ENCODE results near the gene KLHL17. TPM values are rescaled to one million over a fixed set of nuclear protein-coding genes. Genes with fewer than 3 reads are reported as not detected.
A peak's percentile ranks its signal among the peaks of the same experiment; 100 is the strongest.

The KLHL17 gene
- total RNA-seq, result 10 to 100 TPM; 12.0 to 21.5 (median 18.7) TPM
- 10 to 100 TPM; 14.1 to 31.6 (median 26.0) TPM for polyA plus RNA-seq
- long read RNA-seq, donor 1, result 0 reads
- long read RNA-seq, donor 2, partial matches to known transcripts, result 0 of 1 reads
- long read RNA-seq, donor 2, other reads (novel, unspliced or antisense), result 0 of 1 reads

- peak within 1 kb of the TSS in 5 of 8 donors; percentile 25 to 83 (median 78) for H3K27ac ChIP-seq
- H3K4me3 ChIP-seq, result peak within 1 kb of the TSS; percentile 64 to 100 (median 99)
Measured at GRCh38 chr1:960363-961131, at the start of gene KLHL17. Gene KLHL17, plus strand, starts transcription at chr1:960584. Its CDS starts 110 bp downstream, at chr1:960694.

GRCh38 chr1:910881-911721 is 49.3 kb upstream of the KLHL17 start:
- peaks cover 0 to 50% (median 24%) of the 10 kb centered on the region in 6 donors for H3K4me1 ChIP-seq
- 64 to 72% (median 69%) methylated on average over 20 to 25 of the region's 25 CpGs for WGBS, 5 donors
- peaks cover 0 to 85% (median 20%) of the 10 kb centered on the region in 7 donors for H3K27me3 ChIP-seq (replicated peaks in 1 of 7)
- no peaks in the 10 kb centered on the region for H3K9me3 ChIP-seq
- H3K36me3 ChIP-seq, result no peaks in the 10 kb centered on the region
- H3K4me3 ChIP-seq, result no peak overlapping the region
- no peak overlapping the region for H3K27ac ChIP-seq
- TF ChIP-seq POLR2A (IDR thresholded peaks at IDR 0.05), result no peak
- no peak for TF ChIP-seq CTCF (IDR thresholded peaks at IDR 0.05 in 8 of 11, conservative IDR thresholded peaks at IDR 0.05 in 3 of 11)
- no peak for TF ChIP-seq POLR2AphosphoS5 (IDR thresholded peaks at IDR 0.05)
- intact Hi-C loops (cut with DNase I; ENCODE audit: low total_unique reads), result no loop called here
- DNase-seq, result peak; percentile 63

More at GRCh38 chr1:960363-961131, at the start of gene KLHL17:
- TF ChIP-seq POLR2AphosphoS5 (IDR thresholded peaks at IDR 0.05) (peak; percentile 52 to 64 (median 55)), POLR2A (IDR thresholded peaks at IDR 0.05) (no peak)
- H3K27me3 ChIP-seq (replicated peaks in 1 of 7), result peaks cover 0 to 13% (median 0%) of the 10 kb centered on the region in 7 donors
- H3K36me3 ChIP-seq, result peaks cover 0 to 53% (median 19%) of the 10 kb centered on the region in 6 donors
- peak; percentile 95 for DNase-seq
- WGBS, 5 donors, result 0 to 2% (median 1%) methylated on average over 24 to 109 of the region's 109 CpGs
- peaks cover 13 to 73% (median 47%) of the 10 kb centered on the region in 6 donors for H3K4me1 ChIP-seq
- intact Hi-C loops (cut with DNase I; ENCODE audit: low total_unique reads), result no loop called here
- H3K9me3 ChIP-seq, result no peaks in the 10 kb centered on the region

GRCh38 chr1:911875-912739 is 48.3 kb upstream of the KLHL17 start:
- TF ChIP-seq CTCF (IDR thresholded peaks at IDR 0.05 in 8 of 11, conservative IDR thresholded peaks at IDR 0.05 in 3 of 11) (no peak), POLR2AphosphoS5 (IDR thresholded peaks at IDR 0.05) (no peak), POLR2A (IDR thresholded peaks at IDR 0.05) (no peak)
- H3K9me3 ChIP-seq, result no peaks in the 10 kb centered on the region
- H3K4me1 ChIP-seq, result peaks cover 0 to 49% (median 19%) of the 10 kb centered on the region in 6 donors
- H3K27me3 ChIP-seq (replicated peaks in 1 of 7), result peaks cover 0 to 85% (median 18%) of the 10 kb centered on the region in 7 donors
- WGBS, 5 donors, result 43 to 53% (median 48%) methylated on average over 13 to 15 of the region's 15 CpGs
- H3K4me3 ChIP-seq, result no peak overlapping the region
- intact Hi-C loops (cut with DNase I; ENCODE audit: low total_unique reads), result no loop called here
- no peak overlapping the region for H3K27ac ChIP-seq
- peak; percentile 47 for DNase-seq
- no peaks in the 10 kb centered on the region for H3K36me3 ChIP-seq

Measured in spleen (tissue), 13 donors.